Activated CD4-positive, alpha-beta T cell treated with anti-CD3 and anti-CD28 coated beads, Interleukin-2, amount 50 U/mL, for 24 hours (primary cell): ENCODE results near the gene MED23.

Experiments used
- DNase-seq, 2 donors: peaks; one replicate each; pipeline ENCODE4 v3.0.0-alpha.2; 2020; ENCODE audit warnings: low read depth in 1 of 2, low spot score in 1 of 2

MED23 gene

DNA sequence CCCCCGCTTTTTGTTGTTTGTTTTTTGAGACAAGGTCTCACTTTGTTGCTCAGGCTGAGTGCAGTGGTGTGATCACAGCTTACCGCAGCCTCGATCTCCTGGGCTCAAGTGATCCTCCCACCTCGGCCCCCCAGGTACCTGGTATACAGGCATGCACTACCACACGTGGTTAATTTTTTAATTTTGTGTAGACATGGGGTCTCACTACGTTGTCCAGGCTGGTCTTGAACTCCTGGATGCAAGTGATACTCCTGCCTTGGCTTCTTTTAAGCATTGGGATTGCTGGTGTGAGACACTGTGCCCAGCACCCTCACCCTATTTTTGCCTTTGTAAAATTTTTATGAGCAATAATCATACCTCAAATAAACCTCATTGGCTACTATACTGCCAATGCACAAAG, 14.5 kb upstream of the MED23 start:
- DNase-seq = no peak

DNA sequence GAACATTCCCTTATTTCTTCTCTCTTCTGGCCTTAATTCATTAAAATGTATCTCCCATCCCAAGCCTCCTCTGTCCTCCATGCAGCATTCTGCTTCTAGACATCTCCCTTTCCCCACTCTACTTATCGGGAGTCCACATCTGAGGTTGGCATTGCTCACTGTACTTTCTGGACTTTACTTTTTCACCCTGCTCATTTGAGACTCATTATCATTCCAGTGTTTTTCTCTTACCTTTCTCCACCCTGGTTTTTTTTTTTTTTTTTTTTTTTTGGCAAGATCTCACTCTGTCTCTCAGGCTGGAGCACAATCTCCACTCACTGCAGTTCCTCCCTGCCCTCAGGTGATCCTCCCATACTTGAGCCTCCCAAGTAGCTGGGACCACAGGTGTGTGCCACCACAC, 13.5 kb upstream of the MED23 start:
- no peak for DNase-seq

DNA sequence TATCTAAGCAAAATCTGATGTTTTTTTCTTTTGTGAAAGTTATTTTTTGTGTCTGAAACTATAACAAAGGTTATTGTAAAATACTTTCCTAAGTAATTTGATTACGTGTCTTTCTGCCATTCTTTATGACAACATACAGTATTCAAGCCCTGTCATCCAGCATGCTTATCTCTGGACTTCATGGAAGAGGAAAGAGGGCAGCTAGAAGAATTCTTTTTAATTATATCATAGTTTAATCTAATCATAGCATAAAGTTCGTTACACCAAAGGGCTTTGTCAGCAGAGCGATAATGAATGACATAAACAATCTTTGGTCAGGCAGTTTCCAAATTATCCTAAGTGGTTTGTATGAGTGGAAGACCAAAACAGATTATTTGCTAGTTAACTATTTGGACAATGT, 12.5 kb upstream of the MED23 start:
- no peak for DNase-seq

DNA sequence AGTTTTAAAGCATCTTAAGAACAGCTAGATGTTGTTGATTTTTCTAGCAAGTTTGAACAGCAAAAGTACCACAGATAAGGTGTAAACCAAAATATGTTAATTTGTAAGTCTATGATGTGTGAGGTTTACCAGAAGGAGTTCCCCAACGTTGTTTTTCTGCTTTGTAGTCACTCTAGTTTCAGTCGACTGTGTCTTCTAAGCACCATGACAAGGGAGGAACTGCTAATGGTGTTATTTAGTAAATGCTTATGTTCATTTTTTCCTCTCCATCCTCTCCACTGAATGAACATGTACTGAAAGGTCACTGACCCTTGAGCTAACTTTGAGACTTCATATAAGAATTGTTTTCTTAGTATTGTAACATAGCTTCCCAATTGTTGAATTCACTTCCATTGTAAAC, 12.1 kb upstream of the MED23 start:
- no peak for DNase-seq

DNA sequence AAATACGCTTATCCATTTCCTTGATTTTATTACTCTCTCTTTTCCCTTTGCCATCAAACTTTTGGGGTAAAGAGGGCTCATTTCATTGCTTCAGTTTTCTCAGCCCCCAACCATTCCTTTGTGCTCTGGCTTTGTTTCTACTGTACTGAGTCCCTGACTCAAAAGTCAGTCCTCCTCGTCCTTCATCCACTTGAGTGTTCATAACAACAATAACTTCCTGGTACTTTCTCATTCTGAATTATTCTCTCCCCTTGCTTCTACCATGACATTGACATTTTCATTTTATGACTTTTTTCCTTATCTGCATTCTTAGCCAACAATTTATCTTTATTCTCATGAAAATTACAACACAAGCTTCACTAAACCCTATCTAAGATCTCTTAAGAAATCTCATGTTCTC, 10.0 kb upstream of the MED23 start:
- no peak for DNase-seq

DNA sequence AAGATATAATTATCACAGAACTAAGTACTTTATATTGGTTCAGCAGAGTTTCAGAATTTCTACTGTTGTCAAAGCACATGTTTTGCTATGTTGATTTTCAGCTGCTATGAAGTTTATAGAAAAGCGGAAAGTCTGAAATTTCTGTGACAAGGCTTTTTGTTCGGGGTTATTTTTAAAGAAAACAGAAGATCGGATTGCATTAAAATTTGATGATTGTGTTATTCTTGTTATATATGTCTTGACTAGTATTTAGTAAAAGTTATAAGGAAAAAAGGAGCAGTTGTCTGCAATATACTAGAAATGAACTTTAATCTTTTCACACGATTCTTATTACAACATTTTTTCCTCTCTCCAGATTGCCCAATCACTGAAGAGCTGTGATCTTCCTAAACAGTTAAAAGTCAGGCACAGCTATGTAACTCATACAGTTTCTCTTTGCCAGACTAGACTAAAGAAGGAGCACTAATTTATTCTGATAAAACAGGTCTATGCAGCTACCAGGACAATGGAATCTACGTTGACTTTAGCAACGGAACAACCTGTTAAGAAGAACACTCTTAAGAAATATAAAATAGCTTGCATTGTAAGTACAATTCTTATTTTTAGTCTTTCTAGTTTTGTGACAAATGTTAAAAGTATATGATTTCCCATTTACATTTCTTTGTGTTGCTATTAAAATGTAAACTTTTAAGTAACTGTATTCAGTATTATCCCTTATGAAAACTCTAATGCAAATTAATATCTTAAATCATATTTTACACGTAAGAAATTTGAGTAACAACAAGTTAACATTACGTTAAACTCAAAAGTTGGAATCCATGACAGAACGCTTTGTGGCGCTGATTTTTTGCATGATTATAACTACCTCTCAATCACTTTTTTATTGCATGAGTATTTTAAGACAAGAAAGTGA, 9.1 kb upstream of the MED23 start, which contains the start of gene ENPP3:
Gene ENPP3 (plus strand): TSS at position 423 of the 913 bp plus-strand sequence. CDS start 83 bp downstream, at position 506.
- no peak for DNase-seq

DNA sequence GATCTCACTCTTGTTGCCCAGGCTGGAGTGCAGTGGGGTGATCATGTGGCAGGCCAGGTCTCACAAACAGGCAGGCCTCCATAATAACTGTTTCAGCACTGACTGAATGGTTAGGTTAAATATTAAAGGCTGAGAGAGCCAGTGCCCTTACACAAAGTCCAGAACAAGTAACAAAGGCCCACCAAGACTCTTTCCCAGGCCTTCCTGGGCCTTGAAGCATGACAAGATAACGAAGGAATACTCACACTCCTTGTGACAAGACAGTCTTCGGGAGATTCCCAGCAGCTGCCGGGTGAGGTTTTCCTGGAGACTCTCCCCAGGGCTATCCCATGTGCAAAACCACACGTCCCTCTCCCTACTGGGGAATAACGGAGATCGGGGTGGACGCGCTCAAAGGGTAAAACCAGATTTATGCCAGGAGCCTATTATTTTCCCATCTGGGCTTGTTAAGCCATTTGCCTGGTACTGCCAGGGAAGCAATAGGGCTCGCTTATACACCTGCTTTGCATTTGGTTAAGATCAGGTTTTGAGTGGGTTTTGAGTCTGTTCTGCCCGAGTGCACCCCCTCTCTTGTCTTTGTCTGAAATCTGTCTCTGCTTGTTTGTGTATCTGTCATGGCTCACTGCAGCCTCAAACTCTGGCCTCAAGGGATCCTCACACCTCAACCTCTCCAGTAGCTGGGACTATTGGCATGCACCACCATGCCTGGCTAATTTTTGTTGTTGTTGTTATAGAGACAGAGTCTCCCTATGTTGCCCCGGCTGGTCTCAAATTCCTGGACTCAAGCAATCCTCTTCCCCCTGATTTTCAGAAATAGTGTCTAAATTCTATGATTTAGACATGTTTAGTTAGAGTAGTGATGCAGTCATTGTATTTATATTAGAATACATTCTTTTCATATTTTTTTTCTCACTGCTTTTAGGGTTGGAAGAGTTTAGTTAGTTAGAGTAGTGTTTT, 7.6 kb upstream of the MED23 start:
- no peak for DNase-seq

DNA sequence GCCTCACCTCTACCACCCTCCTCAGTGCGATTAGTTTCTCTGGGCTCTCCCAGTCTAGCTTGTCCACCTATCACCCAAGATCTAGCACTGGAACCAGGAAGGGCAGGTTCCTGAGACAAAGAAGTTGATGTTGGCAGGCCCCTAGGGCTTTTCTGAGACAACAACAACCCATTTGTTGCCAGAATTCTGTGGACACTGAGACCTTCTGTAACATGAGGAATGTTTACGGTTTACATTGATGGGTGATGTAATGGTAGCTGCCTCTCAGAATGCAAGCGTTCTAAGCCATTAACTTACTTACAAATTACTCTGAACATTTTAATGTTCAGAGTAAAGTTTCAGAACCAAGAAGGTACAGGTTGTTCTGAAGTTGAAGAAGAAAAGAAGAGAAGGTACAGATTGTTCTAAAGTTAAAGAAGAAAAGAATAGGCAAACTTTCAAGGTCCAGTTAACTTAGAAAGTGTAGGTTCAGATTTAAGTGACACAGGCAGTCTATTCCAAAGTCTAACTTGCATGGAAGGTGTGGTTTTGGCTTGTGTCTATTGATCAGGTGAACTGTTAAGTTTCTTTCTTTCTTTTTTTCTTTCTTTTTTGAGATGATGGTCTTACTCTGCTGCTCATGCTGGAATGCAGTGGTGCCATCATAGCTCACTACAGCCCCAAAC, 3.7 kb upstream of the MED23 start:
- no peak for DNase-seq

DNA sequence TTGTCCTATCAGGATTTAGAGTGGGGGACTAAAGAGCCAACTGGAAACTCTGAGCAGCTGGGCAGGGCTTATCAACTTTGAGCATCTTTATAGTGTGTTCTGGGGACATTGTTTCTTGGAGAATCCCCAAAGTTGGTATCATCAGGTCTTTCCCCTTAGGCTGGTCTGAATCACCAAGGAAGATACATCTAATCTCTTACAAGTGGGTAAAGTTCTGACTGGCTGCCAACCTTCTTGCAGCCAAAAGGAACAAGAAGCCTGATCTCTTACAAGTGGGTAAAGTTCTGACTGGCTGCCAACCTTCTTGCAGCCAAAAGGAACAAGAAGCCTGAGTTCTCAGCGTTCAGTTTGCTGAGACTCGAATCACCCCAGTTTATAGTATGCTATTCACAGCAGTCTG, 1.6 kb upstream of the MED23 start:
- no peak for DNase-seq

DNA sequence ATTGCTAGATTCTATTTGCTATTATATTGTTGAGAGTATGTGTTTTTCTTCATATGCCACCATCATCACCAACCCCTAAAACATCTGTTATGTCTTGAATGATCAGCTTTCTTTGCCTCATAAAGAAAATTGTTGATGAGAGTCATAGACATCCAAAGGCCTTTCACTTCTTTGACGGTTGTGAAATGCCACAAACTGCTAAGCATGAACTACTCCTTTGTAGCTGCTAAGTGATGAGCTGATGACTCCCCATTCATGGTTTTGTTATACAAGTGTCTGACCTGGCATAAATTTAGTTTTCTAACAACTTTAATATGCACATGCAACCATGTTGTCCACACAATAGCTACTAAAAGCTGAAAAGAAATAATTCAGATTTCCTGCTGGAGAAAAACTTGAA, 684 bp upstream of the MED23 start:
- DNase-seq = no peak

DNA sequence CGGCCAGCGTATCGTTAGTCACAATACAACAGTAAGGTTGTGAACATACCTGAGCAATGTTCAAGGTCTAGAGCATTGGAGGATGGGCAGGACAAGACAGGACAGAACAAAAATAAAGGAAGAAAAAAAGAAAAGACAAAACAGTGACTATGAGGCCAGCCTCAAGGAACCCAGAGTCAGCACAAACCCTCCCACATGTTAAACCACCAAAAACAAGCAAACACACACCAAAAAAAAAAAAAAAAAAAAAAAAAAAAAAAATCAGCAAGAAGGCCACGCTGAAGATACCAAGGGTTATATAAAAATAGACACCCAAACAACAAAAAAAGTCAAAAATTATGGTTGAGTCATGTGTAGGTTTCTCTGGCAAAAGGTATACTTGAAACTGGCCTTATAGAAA, 12.8 kb downstream of the MED23 start:
- DNase-seq = no peak

DNA sequence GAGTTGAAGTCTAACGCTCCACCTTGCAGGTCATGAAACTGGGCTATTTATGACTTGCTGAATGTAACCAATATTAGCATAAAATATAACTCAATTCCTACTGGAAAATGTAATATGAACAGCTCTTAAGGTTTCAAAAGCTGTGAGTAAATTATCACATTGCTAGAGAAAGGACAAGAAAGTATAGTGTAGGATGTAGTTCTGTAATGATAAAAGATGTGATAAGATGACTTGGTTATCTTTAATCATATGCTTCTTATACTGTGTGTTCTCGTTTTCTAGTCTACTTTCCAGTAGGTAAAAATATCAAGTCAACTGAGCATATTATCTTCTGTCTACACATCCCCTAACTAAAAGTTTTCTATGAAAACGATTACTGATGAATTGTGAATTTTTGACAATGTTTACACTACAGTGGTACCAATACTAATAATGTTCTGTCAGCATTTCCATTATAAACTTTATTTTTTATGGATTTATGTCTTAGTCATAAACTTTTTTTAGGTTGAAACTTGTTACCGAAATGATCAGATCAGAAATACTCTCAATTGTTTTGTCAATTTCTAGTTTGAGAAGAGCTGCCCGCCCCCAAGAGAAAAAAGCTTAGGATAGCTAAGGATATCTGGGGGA, 14.6 kb downstream of the MED23 start:
- no peak for DNase-seq

DNA sequence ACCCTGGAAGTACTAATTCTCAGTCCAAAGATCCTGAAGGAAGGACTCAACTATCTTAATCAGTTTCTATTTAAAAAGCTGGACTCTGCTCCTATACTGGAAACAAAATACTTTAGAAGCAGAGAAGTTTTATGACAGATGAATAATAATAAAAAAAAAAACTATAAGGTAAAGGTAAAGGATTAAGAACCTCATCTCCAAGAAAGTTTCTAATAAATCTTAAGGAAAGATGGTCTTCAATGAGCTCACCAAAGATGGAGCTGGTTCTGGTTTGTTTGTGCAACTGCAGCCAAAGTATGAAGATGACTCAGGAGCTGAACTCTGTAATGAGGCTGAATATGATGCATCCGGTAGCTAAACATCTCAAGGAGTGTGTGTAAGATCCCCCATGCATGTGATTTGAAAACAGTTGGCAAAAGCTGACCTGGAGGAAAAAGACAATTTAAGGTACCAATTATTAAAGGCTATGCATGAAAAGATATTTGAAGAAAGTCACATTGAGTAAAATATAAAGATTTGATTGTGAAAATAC, 25.2 kb downstream of the MED23 start:
- no peak for DNase-seq

DNA sequence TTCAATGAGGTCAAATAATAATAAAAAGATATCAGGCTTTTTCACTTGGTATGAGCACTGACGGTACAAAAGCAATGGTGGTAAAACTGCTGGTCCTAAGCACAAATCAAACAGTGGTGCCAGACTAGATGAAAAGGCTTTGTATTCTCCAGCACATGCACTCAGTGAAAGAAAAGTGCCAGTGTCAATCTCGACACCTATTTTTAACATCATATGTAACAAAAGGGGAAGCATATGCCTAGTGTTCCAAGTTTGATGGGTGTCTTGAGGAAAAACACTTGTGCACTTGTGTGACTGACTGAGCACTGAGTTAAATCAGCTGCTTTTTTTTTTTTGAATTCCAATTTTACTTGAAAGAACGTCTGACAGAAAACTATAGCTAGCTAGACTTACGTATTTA, 27.3 kb downstream of the MED23 start:
- no peak for DNase-seq

DNA sequence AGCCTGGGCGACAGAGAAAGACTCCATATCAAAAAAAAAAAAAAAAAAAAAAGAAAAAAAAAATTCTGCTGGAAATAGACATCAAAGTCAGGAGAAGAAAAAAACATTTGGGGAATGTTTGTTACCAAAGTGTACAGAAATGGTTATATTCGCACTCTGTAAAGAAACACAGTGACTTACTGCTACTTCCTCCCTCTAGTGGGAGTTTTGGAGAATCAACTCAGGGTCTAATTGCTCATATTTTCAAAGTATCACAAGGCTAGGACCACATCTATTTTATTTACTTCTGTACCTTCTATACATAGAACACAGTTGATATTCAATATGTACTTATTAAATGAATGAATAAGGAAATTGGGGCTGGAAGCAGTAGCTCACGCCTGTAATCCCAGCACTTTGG, 30.6 kb downstream of the MED23 start:
- no peak for DNase-seq

DNA sequence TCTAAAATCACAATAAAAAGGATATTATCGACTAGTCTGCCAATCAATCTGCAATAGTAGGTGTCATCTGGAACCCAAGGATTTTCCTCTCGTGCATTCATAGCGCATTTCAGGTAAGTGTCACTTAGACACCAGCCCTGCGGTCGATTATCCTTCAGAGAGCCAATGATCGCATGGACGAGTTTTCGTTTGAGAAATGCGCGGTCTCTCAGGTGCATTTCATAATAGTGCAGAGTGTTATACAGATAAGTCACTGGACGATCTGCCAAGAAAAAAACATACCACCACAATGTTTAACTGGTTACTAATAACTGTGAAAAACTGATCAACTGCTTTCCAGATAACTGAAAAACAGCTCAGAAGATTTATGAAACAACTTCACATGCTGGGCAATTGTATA, 34.0 kb downstream of the MED23 start:
- DNase-seq = no peak

DNA sequence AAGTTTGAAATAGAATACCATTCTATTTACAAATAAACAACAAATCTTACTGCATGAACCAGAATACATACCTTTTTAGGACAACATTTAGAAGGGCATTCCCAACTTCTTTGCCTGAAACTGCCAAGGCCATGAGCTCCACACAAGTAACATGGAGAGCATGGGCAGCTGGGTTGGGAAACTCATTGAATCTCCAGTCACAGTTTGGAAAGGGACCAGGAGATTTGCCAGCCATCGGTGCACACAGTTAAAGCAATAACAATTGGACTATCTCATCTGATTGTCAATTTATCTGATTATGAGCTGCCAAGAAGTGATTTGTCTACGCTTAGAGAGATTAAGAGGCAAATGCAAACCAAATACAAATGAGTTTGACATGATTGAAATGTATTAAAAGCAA, 35.1 kb downstream of the MED23 start:
- no peak for DNase-seq

DNA sequence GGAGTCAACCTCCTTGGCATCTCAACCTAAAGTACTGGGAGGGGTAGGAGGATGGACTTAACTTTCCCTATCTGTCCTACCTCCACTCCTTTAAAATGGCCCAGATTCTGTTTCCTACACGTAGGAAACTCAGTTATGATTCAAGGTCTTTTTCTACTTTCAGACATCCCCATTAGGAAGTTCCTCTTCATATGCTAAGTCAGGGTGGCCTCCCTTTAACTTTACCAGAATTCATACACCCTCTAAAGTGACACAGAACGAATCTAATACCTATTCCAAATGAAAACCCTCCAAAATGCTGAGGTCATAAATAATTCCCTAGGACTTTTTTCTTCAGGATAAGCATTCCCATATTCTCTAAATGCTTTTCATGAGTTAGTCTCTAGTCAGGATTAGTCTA, 39.4 kb downstream of the MED23 start:
- no peak for DNase-seq

DNA sequence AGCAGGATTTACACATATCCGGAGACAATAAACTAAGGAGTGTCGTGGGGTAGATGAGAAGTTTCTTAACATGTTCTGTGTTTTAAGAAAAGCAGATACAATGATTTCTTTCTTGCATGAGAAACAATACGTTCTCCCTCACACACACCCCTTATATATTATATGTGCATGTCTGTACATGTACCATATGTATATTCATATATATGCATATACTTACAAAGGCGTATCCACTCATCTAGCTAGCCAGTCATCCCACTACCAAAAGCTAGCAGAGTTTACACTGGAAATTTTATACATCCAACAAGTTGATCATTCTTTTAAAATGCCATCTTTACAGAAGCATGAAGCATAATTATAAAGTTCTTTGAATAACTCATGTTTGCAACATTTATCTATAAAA, 40.1 kb downstream of the MED23 start:
- DNase-seq = no peak

DNA sequence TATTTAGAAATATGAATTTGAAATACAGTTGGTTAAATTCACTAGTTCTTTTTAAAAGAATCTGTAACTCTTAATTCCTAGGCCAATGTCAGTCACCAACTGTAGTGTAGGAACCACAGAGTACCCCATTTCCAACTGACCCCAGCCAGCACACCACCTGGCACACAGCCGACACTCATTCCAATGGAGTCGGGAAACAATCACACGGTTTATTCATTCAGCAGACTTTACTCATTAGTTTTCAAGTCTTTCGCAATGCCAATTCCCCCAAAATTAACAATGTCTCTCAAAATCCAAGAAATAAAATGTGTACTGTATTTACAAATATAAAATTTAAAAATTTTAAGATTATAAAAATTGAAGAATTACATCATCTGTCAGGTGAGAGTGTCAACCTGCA, 41.5 kb downstream of the MED23 start:
- DNase-seq = no peak

DNA sequence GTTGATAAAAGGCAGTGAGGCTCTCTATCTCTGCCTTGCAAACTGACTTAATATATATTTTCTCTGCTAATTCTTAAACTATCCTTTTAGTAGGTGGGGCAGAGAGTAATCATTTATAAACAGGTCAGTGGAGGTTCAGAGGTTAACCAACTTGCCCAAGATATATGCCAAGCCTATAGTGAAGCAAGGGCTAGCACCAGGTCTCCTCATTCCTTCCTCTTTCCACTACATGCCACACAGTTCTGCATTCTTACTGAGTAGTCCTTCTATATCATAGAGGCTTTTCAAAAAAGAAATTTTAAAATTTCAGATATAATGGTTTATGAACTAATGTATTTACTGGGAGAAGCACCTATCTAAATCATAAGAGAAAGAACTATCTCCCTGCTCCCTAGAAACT, 46.5 kb downstream of the MED23 start:
- no peak for DNase-seq
